Measurements from ENCODE around the gene STK11.

The STK11 gene

DNA sequence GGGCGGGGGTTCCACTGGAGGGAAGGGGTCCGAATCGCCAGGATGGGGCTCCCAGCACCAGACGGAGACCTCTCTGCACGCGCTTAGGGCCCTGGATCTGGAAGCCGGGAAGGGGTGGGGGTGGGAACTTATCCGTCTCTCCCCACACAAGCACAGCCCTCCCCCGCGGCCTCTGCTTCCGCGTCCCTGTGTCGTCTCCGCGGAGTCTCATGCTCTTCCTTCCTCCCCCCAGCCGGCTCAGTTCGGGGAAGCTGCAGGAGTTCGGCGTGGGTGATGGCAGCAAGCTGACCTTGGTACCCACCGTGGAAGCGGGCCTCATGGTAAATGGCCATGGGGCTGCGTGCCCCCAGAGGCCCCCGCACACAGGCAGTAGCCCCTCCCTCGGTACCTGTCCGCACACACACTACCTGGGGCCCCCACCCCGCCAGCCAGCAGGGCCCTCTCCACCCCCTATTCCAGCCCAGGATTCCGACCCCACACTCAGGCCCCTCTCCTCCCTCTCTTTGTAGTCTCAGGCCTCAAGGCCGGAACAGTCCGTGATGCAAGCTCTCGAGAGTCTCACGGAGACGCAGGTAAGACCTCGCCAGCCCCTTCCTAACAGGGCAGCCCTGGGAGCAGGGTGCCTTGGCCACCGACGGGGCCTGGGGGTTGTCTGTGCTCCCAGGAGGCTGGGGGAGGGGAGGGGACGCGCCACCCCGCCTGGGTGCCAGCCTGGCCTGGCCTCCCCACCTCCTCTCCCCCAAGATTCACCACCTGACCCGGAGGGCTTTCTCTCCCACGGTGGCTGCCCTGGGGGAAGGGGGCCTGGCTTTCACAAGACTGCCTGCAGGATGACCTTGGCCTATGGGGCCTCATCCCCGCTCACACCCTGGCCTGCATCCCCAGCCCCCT, 46.0 kb downstream of the STK11 start:
- DNase-seq = peak; percentile 67 to 75

DNA sequence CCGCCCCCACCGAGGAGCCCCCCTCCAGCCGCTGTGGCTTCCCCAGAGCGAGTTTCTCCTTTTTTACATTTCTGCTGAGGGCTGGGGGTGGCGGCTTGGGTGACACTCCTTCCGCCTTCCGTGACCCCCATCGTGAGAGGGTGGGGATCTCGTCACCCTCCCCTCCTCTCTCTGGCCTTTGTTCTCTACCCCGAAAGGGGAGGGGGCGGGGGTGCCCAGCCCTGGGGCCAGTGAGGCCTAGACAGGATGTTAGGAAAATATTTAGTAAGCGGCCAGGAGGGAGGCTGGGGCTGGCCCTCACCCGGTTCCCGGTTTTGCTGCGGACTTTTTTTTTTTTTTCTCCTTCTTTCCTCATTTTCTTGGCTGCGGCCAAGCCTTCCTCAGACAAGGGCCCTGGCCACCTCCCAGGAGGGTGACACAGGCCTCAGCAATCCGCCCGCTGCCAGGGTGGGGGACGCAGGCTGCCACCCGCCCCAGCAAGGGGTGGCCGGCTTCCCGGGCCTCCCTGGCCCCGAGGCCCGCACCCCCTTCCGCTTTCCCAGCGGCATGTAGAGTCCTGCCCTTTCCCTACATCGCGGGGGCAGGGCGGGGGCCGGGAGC, 46.7 kb downstream of the STK11 start:
- DNase-seq = peak; percentile 51 to 63

DNA sequence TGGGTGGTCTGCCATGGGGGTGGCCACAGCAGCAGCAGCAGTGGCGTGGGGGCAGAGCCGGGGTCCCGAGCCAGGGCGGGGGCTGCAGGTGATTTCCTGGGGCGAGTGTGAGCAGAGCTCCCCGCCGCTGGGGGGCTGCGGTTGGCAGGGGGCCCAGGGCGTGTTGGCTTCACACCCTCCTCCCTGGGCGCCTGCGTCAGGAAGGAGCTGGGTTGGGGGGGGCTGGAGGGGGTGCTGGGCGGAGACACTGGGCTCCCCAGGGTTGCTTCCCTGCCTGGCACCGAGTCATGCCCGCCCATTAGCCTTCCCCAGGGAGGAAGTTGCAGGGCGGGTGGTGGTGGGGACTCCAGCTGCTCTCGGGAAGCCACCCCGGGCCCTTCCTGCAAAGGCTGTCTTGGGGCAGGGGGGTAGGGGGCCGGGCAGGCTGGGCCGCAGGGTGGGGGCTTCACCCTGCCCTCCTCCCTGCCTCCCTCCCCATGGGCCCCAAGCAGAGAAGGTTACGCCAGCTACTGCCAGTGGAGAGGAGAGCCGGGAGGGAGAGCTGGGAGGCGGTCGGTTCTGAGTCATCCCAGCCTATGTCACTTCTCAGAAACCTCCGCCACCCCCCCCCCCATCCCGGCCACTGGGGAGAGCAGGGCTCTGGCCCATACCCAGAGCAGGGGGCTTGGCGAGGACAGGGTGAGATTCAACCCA, 47.4 kb downstream of the STK11 start:
- DNase-seq = peak; percentile 61 to 74

DNA sequence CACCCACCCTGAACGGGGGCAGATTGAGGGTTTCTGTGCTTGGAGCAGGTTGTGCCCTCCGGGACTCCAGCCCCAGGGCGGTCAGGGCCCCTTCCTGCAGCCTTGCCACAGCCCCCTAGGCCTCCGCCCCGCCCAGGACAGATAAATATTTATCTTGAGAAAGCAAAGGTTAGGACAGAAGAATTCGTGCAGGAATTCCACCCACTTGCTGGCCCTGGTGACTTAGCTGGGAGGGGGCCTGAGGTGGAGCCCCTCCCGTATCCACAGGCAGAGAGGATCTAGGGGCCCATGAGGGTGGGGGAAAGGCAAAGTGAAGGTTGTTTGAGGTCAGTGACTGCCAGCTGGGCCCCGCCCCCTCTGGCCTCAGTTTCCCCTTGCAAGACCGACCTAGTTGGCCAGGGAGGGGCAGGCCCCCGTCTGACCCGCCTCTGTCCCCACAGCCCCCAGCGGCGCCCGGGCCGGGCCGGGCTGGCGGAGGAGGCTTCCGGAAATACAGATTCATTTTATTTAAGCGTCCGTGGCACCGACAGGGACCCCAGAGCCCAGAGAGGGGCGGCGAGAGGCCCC, 48.0 kb downstream of the STK11 start:
- DNase-seq = no peak

DNA sequence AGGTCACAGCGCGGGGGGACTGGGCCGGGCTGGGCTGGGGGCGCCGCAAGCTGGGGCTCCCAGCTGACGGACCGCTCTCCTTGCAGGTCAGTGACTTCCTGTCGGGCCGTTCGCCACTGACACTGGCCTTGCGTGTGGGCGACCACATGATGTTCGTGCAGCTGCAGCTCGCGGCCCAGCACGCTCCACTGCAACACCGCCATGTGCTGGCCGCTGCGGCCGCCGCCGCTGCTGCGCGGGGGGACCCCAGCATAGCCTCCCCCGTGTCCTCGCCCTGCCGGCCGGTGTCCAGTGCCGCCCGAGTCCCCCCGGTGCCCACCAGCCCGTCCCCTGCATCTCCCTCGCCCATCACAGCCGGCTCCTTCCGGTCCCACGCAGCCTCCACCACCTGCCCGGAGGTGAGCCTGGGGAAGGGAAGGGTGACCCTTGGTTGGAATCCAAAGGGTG, 48.5 kb downstream of the STK11 start:
- DNase-seq = no peak

DNA sequence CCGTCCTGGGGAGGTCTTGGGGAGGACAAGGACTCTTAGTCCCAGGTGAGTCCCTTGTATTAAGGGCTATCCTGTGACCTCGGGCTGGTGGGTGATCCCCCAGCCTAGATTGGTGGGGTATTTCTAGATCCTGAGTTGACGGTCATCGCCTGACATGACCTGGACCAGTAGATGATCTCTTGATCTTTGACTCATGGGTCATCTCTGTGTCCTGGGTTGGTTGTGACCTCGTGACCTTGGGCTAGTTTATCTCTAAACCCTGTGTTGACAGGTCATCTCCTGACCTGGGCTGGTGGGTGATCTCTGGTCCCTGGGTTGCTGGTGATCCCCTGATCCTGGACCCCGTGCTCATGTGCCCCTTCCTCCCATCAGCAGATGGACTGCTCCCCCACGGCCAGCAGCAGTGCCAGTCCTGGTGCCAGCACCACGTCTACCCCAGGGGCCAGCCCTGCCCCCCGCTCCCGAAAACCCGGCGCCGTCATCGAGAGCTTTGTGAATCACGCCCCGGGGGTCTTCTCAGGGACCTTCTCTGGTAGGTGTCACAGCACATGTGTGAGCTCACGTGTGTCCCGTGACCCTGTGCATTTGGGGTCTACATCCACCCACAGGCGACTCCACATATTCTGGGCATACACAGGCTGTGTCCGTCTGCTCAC, 49.1 kb downstream of the STK11 start:
- no peak for DNase-seq

DNA sequence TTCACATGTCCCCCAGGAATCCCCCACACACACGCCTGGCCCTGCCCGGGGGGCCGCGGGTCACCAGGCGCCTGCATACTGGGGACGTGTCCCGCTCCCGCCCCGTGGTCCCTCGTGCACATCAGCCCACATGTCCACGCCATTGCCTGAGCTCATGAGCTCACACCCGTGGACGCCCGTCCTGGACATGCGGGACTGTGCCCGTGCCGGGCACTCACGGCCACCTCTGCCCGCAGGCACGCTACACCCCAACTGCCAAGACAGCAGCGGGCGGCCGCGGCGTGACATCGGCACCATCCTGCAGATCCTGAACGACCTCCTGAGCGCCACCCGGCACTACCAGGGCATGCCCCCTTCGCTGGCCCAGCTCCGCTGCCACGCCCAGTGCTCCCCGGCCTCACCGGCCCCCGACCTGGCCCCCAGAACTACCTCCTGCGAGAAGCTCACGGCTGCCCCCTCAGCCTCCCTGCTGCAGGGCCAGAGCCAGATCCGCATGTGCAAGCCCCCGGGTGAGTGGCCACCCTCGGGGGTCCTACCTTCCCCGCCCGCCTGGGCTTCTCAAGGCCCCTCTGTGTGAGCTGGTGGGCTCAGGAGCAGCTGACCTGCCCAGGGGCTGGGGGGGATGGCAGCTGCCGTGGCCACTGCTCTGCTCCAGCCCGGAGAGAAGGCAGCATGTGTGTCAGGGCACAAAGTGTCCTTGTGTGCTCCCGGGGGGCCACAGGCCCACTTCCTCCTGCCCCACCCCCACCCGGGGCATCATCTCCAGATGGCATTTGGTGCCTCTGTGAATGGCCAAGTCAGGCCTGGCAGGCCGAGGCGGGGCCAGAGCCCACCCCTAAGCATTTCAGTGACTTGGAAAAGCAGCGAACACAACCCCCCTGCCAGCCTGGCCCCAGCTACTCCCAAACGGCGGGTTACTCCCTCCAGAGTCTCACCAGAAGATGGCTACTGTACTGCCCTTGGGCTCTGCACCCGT, 49.9 kb downstream of the STK11 start:
- DNase-seq = no peak

DNA sequence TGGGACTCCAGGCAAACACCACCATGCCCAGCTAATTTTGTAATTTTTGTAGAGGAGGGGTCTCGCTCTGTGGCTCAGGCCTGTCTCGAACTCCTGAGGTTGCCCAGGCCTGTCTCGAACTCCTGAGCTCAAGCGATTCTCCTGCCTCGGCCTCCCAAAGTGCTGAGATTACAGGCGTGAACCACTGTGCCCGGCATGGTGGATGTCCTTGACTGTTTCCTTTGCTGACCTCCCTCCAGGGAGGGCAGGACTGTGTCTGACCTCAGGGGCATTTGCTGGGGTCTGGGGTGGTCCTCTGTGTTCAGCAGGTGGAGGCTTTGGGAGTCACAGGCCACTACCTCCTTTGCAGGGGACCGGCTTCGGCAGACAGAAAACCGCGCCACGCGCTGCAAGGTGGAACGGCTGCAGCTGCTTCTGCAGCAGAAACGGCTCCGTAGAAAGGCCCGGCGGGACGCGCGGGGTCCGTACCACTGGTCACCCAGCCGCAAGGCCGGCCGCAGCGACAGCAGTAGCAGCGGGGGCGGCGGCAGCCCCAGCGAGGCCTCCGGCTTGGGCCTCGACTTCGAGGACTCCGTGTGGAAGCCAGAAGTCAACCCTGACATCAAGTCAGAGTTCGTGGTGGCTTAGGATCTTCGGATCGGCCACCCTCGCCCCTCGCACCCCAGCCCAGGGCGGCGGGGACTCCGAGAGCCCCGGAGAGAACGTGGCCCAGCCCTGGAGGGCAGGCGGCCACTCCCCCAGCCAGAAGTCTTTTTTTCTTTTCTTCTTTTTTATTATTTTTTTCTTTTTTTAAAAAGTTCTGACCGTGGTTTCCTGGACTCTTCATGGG, 51.3 kb downstream of the STK11 start:
- DNase-seq = no peak

DNA sequence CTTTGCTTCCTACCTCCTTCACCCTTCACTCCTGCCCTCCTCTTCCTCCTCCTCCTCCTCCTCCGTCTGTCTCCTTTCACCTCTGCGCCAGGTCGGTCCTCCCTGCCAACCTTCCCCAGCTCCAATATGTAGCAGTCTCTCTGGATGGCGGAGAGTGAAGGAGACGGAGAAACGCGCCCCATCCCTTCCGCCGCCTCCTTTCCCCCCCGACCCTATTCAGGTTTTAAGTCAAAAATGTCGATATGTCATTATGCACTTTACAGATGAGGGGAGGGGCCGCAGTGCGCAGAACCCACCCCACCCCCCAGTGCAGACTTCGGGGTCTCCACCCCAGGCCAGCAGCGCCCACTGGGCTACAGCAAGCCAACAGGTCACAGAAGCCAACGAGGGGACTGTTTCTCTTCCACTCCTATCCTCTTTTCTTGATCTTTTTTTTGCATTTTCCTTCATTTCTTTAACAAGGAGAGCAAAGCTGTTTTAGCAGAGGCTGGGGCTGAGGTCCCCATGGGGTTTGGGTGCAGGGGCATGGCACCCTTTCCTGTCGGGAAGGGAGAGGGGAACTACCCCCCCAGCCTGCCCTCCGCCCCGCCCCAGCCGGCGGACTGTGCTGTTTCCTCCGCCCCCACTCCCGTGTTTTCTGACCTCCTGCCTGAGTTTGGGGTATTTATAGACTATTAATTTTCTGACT, 52.0 kb downstream of the STK11 start:
- DNase-seq = no peak

DNA sequence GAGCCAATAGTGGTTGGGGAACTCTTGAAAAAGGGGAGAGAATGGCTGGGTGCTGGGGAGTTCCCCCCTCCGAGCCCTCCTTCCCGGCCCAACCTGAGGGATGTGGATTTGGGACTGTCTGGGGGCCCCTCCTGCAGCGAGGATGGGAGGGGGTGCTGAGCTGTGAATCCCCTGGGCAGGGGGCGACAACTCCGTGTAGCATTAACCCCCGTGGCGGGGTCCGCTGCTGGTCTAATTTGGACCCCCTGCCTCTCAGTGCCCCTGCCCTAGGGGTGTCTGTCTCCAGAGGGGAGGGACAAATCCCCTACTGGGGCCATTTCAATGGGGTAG, 52.5 kb downstream of the STK11 start:
- no peak for DNase-seq

DNA sequence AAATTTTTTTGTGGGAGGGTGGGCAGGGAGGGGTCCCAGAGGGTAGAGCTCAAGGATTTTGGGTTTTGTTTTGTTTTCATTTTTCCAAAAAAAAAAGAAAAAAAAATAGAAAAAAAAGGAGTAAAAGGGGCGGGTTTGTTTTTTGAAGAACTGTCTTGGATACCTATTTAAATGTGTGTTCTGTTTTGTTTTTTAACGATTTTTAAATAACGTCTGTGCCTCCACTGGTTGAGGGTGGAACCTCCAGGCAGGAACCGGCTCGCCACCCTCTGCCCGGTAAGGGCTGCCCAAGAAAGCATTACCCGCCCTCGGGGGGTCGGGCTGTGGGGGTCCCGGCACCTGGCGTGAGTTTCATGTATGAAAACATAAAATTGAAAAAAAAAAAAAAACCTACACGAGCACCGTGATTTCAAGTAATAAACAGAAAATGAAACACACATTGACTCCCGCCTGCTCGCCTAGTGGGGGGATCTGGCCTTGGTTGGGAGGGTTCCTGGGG, 53.2 kb downstream of the STK11 start:
- no peak for DNase-seq

DNA sequence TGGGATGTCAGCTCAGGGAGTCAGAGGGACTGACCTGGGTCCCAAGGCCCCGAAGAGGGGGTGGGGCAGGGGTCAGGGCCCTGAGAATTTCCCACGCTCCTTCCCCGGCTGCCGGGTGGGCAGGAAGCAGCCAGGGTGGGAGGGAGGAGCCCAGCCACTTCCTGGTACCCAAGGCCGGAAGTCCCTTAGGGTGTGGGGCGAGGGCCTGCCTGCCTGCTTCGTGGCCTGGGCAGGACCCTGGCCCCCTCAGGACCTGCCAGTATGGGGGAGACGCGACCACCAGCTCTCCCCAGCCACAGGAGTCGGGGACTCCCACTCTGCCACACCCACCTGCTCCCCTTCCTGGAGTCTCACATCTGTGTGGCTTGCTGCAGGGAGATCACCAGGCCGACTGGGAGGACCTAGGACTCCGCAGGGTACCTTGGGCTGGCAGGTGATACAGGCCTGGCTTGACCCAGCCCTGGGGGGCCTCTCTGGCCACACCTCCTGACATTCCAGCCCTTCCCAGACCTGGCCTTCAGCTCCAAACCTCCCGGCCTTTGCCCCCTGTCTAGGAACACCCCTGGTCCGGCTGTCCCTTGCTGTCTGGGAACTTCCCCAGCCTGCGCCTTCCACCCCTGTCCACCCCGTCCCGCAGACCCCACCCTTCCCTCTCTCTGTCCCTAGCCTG, 53.8 kb downstream of the STK11 start:
- DNase-seq = peak; percentile 52 to 68

DNA sequence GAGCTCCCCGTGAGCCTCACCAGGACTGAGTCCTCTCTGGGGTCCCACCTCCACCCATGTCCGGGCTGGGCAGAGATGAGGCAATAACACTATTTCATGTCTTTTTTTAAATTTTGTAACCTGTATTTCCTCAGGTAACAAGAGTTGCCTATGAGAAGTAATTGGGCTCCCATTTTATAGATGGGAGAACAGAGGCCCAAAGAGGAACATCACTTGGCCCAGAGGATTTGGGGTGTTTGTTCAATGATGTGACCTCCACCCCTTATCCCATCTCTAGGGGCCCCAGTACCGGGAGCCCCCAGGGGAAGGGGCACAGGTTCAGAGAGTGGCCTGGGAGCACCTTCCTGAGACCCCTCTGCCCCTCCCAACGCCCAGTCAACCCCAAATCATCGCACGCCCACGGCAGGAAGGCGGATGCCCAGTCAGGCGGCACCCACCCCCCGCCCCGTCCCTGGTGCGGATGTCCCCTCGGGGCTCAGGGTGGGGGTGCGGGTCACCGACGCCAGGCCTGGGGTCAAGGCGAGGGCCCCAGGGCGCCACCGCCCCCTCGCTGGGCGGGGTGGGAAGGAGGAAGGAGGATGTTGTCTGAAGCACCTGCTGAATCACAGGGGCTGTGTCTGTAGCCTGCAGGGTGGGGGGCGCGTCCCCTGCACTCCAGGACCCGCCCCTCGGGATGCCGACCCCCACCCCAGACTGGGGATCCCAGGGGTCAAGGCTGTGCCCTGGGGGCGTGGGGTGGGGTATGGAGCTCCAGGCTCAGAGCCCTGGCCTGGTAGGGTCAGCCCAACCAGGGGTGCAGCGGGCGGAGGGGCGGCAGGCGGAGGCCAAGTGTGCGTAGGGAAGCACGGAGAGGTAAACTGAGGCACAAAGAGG, 54.5 kb downstream of the STK11 start:
- peak; percentile 50 to 60 for DNase-seq

DNA sequence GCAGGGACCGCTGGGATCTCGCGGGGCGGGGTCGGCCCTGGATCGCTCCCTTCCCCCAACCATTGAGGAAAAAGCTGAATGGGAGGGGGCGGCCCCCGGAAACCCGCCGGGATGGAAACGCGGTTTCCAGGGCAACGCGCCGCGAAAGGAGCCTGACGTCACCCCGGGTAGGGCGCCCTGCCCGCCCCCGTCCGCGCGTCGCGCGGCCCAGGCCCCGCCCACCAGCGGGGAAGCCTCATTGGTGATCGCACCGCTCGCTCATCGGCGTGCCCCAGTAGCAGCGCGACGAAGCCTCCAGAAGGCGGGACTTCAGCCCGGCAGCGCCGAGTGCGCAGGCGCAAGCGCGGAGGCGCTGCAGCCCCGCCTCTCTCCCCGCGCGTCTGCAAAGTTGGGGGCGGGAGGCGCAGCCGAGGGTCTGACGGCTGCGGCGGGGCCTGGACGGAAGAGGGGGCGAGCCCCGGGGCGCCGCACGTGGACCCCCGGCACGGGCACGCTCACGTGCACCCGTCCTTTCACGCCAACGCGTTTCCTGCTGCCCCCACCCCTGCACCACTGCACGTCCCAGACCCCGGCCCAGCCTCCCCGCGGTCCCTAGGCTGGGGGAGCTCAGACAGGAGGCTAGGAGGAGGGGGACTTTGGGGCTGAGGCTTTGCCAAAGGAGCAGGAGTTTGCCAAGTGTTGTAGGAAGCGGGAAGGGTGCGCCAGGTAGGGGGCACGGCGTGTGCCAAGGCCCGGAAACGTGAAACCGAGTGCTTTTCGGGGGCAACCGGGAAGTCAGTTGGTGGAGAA, 55.4 kb downstream of the STK11 start:
- DNase-seq = peak; percentile 97

DNA sequence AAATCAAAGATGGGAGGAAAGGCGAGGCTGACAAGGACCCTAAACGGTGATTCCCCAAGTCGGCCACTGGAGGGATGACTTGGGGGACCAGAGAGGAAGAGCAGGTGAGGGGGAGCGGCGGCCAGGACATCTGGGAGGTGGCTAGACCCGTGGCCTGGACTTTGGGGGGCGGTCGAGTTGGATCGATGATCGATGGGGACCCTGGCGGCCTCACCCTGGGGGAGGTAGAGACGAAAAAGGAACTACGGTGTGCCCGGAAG, 55.9 kb downstream of the STK11 start:
- DNase-seq = no peak

DNA sequence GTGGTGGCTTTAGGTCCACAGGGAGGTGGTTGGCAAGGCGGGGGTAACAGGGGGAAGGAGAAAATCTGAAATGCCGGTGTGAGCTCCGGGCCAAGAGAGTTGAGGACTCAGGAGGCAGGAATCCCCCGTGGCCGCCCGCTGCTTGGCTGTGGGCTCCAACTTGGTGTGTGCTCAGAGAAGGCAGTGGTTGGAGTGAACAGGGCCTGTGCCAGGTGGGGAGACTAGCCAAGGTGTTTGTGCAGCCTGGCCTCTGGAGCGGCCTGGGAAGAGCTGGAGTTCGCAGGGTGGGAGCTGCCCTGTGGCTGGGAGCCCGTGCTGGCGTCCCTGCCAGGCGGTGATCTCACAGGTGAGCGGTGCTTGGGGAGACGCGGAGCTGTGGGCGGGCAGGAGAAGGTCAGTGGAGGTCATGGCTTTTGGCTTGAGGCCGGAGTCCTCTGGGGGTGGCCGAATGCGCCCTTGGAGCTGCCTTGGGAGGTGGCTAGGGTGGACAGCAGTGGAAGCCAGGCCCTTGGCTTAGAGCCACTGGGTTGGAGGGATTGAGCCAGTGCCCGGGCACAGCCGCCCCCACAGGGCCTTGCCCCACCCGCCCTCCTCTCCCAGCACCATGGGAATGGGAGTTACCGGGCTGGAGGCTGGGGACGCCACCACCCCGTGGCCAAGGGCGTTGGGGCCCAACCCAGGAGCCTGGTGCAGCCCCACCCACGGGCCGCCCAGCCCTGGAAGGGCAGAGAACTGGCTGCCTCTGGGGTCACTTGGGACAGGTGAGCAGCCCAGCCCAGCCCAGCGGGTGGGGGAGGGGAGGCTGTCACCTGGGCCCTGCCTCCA, 56.4 kb downstream of the STK11 start:
- no peak for DNase-seq

DNA sequence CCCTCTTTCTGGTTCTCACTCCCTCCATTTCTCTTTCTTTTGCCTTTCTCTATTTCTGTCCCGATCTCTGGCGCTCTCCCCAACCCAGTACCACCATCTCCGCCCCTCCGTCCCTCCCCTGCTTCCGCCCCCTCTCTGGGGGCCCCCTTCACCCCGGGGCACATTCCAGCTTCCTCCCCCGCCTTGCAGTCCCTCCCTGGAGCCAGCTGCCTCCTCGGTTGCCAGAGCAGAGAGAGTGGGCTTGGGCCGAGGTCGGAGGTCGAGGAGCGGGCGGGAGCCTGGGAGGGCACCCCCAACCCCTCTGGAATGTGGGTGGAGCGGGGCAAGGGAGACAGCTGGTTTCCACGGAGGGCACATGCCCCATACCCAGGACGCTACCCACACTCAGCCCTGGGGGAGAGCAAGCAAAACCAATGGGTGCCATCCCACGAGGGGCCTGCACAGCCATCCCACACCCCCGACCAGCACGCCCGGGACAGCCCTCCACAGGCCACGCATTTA, 57.1 kb downstream of the STK11 start:
- no peak for DNase-seq

All from activated CD4-positive, alpha-beta T cell treated with anti-CD3 and anti-CD28 coated beads for 4 hours (primary cell).